ENCODE results near the gene L3MBTL2. TPM values are rescaled to one million over a fixed set of nuclear protein-coding genes. Genes with fewer than 3 reads are reported as not detected.
"Not testable (repeated sequence)": the region's sequence is repeated elsewhere in the genome, so short reads cannot be mapped to it uniquely, and the experiment has no call there.

The L3MBTL2 gene
- total RNA-seq, 1 donor from 2014 or later = 12.0 TPM

- DNase-seq = no peak
These were observed 36.1 kb downstream of the L3MBTL2 start for GRCh38 chr22:41241133-41241676.

GRCh38 chr22:41242396-41243117 lies 37.4 kb downstream of the L3MBTL2 start:
- no peak for DNase-seq

GRCh38 chr22:41243361-41243760 lies 38.2 kb downstream of the L3MBTL2 start:
- DNase-seq = no peak

- no peak for DNase-seq
These were observed 40.9 kb downstream of the L3MBTL2 start for GRCh38 chr22:41245917-41246499.

DNA sequence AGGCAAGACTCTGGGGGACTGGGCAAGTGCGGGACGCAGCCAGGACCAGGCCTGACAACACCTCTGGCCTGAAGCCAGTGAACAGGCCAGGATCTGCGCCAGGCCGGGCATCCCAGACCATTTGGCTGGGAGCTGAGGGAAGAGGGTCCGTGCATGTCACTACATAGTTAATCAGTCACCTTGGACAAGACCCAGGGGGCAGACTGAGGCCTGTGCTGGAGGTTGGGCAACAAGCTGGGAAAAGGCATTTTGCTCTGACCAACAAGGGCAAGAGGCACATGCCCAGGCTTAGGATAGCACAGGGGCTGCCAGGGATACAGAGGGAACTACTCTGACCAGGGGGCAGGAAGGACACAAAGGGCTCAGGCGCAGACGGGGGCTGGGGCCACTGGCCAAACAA lies 42.6 kb downstream of the L3MBTL2 start:
- DNase-seq = no peak

- DNase-seq = no peak
These were observed 43.2 kb downstream of the L3MBTL2 start for GRCh38 chr22:41248314-41248713.

DNA sequence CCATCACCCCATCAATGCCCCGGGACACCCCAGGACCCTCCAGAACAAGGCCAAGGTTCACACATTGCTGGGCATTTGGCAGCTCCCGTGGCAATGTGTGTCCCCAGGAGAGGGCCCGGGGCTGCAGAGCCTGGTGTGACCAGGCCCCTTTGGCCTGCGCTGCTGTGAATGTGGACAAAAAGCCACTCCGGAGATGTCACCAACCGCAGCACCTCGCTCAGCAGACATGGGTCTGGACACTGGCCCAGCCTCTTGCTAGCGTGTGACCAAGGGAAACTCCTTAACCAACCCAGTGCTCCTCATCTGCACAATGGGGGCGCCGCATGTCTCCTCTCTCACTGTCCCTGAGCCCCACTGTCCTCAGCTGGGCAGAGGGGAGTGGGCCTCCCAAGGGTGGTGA lies 43.6 kb downstream of the L3MBTL2 start:
- DNase-seq = no peak

GRCh38 chr22:41249442-41249841 lies 44.3 kb downstream of the L3MBTL2 start:
- DNase-seq = no peak

GRCh38 chr22:41250127-41250526 lies 45.0 kb downstream of the L3MBTL2 start:
- DNase-seq = no peak

DNA sequence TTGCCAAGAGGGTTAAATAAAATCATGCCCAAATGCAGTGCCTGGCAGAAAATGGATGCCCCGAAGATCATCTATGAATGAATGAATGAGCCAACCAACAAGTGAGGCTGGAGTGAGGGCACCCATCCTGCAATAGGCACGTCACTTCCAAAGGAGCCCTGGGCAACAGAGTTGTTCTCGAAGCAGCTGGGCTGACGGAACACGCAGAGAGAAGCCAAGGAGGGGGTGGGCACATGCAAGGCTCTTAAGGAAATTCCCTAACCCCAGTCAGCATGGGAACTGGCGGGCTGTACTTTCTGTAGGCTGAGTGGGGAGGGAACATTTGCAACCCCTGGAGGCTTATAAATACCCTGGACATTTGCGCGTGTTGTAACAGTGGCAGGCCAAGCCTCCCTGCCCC lies 47.3 kb downstream of the L3MBTL2 start:
- DNase-seq = no peak

DNA sequence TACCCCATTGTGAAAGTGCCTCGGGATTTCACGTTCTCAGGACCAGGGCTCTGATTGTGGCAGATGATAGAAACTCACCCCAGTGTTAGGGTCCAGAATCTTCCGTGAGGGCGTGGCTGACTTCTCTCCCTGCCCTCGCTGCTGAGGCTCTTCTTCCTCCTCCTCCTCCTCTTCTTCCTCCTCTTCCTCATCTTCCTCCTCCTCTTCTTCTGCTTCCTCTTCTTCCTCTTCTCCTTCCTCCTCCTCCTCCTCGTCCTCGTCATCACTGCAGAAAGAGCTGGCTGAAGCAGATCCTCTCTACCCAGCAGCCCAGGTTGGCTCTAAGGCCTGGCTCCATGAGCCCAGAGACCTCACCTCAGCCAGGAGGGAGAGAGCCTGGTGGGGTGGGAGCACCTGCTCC lies 49.1 kb downstream of the L3MBTL2 start:
- DNase-seq = no peak

DNA sequence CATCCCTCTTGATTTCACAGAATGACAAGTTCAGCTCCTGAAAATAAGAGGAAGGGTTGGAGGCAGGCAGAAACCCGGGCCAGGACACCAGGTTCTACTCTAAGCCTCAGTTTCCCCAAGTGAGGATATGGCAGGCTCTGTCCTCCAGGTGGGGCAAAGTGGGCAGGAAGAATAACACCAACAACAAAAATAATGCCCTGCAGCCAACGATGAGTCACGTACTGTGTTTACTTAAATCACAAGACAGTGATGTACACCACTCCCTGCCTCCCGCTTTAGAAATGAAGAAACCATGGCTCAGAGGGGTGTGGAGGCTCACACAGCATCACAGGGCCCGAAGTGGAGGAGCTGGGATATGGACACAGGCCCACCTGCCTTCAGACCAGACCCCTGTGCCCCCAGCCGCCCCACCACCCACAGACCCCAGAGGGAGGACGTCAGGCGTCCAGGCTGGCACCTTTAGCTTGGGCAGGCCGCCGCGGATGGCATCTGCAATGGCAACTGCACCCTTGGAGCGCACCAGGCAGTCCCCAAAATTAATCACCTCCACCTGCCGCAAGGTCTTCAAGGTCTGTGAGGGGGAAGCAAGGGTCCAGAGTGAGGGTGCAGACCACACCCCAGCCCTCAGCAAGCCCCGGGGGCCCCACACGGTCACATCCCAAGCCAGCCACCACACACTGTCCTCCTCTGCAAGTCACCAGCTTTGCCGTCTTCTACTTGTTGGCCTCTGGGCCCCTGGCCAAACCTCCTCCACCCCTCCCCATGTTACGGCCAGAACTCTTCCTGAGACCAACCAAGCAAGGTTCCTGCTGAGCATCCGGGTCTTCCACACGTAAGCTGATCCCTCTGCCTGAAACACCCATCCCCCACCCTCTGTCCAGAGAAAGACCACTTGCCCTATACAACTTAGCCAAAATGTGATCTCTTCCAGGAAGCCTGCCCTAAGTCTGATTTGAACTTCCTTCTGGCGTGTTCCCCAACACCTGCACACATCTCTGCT lies 51.4 kb downstream of the L3MBTL2 start:
- no peak for DNase-seq

DNA sequence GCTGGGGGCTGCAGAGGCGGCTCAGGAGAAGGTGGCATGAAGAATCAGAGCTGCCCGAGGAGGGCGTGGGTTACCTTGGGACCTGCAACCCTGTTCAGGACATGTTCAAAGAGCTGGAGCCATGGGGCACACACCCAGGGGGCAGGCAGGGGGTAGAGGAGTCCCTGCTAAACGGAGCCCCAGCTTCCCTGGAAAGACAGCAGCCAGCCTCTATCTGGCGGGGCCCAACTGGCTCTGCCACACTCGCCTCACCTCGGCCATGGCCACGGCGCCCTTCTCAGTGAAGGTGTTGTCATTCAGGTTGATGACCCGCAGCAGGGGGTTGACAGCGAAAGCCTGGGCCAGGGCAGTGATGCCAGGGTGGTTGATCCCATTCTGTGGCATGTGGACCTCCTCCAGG lies 52.6 kb downstream of the L3MBTL2 start:
- DNase-seq = no peak

DNA sequence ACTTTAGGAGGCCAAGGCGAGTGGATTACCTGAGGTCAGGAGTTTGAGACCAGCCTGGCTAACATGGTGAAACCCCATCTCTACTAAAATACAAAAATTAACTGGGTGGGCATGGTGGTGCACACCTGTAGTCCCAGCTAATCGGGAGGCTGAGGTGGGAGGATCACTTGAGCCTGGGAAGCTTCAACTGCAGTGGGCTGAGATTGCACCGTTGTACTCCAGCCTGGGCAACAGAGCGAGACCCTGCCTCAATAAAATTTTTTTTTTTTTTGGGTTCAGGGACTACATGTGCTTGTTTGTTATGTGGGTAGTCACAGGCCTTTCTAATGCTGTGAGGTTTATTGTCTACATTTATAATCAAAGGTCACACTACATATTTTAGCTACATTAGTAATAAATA lies 54.6 kb downstream of the L3MBTL2 start:
- not testable (repeated sequence) for DNase-seq

GRCh38 chr22:41260871-41261270 lies 55.8 kb downstream of the L3MBTL2 start:
- no peak for DNase-seq

GRCh38 chr22:41261541-41262249 lies 56.6 kb downstream of the L3MBTL2 start:
- DNase-seq = no peak

- no peak for DNase-seq
These were observed 57.2 kb downstream of the L3MBTL2 start for GRCh38 chr22:41262250-41262765.

DNA sequence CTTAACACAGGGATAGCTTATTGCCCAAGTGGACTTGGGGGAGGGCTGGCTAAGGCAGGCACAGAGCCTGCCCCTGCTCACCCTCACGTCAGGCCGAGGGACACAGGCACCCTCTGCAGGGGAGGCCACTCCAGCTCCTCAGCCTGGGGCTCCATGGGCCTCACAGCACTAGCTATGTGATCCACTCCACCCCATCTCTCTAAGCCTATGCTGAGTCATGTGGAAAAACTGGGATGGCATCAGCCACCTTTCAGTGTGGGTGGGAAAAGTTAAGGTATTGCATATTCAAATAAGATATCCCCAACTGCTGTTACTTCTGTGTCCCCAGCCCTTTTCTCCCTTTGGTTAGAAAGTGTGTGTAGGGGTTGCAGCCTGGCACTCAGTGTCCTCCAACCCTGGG lies 58.6 kb downstream of the L3MBTL2 start:
- DNase-seq = no peak

DNA sequence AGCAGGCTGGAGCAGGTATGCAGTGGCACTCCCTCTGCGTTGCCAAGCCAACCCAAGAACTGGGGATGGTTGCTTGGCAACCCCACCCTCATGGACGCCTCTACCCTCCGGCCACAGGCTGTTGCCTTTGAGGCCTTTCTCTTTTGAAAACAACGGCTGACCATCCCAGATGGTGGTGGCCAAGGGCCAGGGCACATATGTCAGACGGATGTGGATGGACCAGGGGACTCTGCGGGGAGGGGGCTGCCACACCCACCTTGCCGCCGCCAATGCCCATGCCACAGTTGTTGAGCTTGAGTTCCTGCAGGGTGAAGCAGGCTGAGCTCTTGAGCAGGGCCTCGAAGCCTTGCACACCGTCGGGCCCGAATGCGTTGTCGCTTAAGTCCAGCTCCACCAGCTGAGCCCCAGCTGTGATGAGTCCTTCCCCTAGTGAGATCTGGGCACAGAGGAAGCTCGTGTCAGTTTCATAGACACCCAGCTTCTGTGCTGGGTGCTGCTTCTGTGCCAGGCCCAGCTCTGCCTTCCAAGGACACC lies 59.4 kb downstream of the L3MBTL2 start:
- no peak for DNase-seq

DNA sequence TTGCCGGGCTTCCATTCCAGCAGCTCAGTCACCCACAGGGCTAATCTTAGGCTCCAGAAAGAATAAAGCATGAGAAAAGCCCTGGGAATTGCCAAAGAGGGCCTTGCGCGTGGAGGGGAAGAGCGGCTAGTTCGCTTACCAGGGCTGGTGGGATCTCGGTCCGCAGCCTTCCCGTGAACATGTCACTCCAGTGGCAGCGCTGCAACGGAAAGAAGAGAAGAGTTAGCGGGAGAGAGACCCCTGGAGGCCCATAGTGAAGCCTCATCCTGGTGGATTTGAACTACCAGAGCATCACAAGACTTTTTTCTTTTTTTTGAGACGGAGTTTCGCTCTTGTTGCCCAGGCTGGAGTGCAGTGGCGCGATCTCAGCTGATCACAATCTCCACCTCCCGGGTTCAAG lies 62.8 kb downstream of the L3MBTL2 start:
- DNase-seq = no peak

GRCh38 chr22:41271787-41272186 lies 66.7 kb downstream of the L3MBTL2 start:
- DNase-seq = no peak

DNA sequence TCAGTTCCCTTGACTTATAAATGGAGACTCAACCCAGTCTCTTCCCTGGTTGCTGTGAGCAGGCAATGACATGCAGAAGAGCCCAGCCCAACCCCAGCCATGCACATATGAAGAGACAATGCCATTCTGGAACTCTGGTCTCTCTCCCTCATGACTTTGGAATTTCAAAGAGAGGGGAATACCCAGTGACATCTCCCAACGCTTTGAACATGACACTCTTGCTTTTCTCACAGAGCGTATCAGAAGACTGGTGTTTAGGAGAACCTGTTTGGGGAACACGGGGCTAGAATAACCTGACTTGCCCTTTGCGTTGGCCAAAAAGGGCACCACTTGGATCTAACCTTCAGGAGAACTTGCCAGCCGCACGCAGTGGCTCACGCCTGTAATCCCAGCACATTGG lies 68.0 kb downstream of the L3MBTL2 start:
- no peak for DNase-seq

All from skin of body (tissue), 2 donors.